NCI-H2227 (cell line): ENCODE measurements around the gene RBMS3.
"Not testable (repeated sequence)": the region's sequence is repeated elsewhere in the genome, so short reads cannot be mapped to it uniquely, and the experiment has no call there.

Experiments
- DNase-seq: peaks from one replicate; lab custom pipeline; 2025; ENCODE audit not compliant: unreplicated experiment; lab: John Stamatoyannopoulos, UW

Gene RBMS3

DNA sequence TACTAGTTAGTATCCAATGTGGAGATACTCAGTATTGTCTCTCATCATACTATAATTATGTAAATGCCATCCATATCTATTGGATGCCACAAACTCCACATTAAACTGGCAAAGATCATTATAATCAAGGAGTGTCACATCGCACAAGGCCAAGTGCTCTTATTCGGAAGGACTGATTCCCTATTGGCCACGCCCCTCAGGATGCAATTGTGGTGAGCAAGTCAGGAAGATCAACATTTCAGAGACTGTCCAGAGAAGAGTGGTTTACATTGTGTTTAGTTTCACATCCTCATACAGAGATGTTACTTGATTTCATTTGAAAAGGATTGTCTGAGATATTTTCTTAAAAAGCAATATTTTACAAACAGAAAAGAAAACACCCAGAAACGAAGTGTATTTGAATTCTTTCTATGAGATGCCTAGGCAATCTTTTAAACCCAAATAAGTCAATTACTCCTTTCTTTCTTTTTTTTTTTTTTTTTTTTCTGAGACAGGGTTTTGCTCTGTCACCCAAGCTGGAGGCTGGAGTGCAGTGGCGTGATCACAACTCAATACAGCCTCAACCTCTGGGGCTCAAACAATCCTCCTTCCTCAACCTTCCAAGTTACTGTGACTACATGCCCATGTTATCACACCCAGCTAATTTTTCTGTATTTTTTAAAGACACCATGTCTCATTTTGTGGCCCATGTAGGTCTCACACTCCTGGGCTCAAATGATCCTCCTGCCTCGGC is 369.1 kb downstream of the RBMS3 start:
- DNase-seq: no peak

DNA sequence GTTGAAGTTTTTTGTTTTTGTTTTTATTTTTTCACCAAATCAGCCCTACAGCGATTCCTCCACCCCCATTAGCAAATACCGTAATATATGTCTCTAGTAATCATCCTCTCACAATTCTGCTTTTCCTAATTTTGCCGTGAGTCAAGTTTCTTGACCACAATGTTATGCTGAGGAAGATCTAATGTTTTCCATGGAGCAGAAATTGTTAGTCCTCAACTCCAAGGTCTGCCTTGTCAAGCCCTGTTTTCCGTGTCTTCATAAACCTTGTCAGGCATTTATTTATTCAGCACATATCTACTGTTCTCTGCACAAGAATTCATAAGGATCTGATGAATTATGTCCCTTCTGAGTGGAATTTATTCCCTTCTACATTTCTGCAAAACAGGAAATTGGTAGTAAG is 372.8 kb downstream of the RBMS3 start:
- DNase-seq: no peak

DNA sequence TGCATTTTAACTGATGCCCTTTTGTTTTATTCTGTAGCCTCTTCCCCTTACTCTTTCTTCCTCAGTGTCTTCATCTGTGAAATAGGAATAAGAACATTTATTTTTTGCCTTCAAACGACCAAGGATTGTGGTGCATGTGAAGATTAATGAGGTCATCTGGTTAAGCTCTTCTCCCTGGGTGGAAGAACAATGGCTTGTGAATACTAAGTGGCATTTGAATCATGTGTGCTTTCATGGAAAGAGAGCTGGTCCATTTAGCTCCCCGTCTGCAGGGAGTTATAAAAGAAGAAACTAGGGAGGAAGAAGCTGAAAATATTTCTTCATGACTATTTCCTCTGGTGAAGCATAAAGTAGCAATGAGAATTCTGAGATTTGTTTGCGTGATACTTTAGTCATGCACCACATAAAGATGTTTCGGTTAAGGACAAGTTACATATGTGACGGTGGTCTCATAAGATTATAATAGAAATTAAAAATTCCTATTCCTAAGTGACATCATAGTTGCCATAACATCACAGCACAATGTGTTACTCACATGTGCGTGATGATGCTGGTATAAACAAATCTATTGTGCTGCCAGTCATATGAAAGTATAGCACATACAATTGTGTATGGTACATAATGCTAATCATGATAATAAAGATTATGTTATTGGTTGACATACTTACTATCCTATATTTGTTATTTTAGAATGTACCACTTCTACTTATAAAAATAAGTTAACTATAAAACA is 374.3 kb downstream of the RBMS3 start:
- DNase-seq: no peak

DNA sequence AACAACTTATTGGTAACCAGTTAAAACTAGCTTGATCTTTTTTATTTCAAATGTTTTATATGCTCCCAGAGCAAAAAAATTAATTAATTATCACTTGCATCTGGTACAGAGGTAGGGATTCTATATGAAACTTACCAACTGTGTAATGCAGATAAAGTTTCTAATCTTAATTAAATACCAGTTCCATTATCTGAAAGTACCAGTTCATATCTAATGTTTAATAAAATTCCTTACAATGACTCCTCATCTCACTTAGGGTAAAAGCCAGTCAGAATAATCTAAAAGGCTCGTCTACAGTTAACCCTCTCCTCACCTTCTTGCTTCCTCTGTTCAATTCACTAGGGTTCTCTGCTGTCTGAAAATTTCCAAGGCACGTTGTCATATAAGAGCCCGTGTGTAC is 384.8 kb downstream of the RBMS3 start:
- no peak for DNase-seq

DNA sequence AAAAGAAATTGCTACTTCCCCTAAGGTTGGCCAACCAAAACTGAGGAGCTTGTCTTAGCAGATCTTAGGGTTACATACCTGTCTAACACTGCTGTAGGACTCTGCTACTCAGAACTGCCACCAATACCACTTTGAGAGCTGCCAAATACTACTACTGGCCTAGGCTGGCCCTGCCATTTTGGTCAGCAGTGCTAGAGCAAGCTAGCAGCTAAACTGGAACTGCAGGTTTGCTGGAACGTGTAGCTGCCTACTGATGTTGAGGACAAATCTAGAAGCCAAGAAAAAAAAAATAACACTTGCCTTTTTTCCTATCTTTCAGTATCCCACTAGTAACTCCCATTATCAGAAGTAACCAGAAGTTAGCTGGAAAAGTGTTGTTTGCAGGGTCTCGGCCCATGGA is 387.4 kb downstream of the RBMS3 start:
- DNase-seq: no peak

DNA sequence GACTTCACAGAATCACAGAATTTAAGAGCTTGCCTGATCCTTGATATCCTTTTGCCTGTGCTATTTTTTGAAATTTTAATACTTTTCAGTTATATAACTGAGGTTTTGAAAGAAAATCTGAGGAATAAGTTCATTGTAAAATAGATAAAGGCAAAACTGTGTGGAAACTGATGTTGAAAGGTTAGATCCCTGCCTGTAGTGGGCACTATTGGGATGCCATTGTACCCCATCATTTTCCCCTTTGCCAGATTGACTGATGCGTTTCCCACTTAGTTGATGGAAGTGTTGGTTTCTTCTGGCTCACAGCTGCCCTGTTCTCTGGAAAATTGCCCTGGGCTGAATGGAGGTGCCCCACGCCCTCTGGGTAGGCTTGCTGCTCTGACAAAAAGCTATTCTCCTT is 387.9 kb downstream of the RBMS3 start:
- no peak for DNase-seq

DNA sequence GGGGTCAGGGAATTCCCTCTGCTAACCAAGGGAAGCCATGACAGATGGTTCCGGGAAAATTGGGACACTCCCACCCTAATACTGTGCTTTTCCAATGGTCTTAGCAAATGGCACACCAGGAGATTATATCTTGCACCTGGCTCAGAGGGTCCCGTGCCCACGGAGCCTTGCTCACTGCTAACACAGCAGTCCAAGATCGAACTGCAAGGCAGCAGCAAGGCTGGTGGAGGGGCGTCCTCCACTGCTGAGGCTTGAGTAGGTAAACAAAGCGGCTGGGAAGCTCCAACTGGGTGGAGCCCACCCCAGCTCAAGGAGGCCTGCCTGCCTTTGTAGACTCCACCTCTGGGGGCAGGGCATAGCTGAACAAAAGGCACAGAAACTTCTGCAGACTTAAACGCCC is 389.6 kb downstream of the RBMS3 start:
- DNase-seq: not testable (repeated sequence)

DNA sequence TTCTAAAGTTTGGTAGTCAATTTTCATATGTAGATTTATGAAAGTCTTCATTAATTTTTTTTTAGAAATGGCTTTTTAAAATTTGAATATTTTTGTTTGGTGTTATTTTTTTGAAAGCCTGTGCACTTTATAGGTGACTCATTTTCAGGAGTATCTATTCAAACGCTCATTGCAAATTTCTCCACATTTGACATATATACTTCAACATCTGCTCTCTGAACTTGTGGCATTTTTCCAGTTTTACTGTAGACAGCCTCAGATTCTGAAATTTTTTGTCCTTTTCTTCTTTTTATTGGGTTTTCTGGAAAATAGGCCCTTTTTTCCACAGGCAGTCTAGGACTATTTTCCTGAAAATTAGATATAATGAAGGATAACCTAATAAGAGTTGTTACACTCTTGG is 396.6 kb downstream of the RBMS3 start:
- no peak for DNase-seq

DNA sequence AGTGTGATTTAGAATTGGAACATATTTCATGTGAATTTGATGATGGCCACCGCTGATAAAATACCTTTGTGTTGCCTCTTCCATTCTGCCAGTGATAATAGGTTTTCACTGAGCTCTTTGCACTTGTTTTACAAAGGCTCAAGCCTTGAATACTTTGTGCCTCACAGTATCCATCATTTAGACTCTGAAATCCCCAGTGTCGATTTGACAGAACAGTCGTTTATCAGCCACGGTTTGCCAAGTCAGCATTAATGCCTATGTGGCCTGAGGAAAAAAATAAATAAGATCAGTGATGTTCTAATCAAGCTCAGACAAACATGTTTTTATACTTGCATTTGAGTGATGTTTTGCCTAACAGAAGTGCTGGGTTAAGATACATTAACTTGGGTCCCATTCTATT is 399.1 kb downstream of the RBMS3 start:
- peak; percentile 2 for DNase-seq

DNA sequence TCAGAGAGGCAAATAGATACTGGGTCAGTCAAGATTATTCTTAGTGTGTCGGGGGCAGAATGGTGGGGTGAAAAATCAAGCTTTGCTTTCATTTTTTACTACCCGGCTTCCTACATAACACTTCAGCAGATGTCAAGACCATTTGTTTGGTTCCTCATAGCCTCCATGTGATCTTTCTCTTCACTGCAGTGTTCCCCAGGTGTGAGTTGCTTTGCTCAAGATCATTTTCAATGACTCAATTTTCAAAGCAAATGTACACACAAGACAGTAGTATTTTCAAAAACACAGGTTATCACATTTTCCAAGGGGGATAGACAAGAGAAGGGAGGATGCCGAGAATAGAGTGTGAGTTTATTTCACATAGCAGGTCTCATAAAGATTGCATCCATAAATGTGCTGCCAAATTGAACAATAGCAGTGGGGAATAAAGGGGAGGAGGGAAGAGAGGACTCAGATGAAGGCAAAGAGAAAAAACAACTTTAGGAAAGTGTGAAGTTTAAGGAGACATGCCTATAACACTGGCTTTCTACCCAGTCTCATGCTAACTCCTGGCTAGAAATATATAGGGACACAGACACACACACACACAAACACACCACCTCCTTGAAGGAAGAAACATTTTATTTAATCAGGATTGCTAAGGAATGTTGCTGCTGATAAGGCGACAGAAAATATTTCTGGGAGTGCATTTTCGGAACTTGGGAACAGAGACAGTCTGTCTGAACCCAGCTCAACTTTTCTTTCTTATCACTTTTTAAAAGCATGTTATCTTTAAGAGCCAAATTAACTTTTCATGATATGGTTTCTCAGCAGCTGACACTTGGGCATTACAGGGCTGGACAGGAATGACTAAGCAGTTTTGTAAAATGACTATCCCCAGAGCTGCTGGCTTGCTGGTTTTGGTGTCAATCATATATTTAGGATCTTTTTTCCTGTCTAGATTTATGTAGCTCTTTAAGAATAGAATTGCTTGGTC is 402.4 kb downstream of the RBMS3 start:
- no peak for DNase-seq

DNA sequence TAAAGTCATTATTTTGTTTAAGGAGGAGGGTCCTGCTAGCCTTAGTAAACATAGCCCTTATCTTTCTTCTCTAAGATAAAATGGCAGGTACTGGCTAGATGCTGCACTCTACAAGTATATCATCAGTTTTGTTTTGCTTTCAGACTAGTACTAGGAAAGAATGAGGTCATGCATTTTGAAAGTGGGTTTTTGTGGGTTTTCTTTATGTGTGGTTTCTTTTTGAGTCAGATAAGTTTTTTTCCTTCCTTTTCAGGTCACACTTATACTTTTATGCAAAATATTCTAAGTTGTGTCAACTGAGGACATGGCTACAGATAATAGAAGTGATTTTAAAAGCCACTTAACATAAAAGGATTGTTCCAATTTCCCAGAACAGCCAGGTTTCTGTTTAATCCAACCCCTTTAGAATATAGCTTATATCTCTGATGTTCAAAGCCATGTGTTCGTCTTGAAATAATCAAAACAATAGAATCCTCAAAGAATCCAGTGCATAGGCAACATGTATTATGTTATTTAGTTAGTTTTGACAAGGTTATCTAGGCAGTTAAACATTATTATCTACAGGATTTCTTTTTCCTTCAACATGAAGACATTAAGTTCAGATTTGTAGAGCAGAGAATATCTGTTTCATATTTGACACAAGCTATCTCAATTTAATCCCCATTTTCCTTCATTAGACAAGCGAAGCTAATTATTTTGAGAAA is 406.2 kb downstream of the RBMS3 start:
- no peak for DNase-seq

DNA sequence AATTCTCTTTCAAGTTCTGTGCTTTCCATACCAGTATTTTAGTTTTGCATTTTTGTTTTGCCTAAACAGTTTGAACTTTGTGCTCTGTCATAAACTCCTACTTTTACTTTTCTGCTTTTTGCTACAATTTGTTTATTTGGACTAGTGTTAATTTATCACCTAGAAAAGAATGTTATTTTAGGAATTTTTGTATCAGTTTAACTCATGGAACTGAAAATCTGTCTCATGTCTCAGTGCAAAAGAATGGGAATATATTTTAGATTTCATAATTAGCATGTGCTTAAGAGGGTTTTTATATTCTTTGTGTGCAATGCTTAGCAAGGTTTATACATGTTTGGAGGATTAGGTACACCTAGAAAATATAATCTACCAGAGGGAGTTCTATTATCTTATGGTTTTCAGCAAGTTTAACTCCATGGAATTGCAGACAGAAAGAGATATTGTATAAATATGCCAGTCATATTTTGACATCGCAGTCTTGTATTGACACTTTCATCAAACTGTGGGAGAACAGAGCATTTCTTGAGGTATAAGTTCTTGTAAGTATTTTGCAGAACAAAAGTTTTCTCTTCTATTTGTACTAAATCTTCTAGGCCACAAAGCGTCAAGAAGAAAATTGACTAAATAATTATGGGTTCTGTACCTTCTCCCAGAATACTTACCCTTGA is 409.9 kb downstream of the RBMS3 start:
- peak; percentile 33 for DNase-seq

DNA sequence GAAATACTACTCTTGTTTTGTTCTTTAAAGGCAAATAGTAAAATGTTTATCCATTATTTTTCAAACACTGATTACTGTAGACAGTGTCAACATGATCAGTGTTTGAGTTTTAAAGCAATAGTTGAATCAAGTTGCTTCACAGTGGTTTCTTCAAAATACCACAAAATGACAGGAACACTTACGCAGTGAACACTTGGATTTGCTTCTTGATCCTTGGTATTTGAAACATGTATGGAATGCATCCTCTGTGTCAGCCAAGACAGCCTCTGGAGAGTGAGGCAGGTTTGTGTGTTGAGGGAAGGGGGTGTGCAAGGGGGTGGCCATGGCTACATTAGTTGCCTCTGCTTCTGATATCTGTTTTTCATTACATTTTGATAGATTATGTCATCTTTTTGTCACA is 413.0 kb downstream of the RBMS3 start:
- DNase-seq: no peak

DNA sequence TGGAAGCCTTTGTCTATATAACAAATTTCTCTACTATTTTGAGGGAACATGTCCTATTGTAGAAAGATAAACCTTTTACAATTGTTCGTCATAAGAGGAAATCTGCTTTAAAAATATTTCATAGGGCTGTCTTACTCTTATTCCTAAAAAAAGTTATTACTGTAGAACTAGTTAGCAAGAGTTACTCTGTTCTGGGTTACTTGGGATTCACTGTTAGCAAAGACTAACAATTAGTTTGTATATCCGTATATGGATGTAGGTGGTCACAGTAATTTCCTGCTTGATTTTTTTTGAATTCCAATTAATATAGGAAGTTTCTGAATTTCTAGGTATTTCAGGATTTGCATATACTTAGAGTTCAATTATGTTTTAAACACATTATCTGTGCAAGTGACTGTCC is 413.5 kb downstream of the RBMS3 start:
- no peak for DNase-seq

DNA sequence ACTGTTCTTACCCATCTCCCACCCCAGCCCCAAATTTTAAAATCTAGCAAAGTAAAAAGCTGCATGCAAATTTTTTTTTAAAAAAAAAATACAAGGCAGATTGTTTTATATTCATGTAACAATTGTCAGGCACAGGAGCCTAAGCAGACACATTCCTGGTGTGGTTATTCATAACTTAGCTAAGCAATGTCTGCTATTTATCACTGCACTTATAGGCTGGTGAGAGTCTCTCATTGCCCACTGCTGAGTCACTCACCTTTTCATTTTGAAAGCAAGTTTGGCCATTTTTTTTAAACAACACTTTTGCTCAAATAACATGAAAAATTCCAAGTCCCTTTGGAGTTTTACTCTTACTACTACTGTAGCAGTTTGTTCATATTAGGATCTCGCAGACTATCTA is 413.9 kb downstream of the RBMS3 start:
- DNase-seq: no peak

DNA sequence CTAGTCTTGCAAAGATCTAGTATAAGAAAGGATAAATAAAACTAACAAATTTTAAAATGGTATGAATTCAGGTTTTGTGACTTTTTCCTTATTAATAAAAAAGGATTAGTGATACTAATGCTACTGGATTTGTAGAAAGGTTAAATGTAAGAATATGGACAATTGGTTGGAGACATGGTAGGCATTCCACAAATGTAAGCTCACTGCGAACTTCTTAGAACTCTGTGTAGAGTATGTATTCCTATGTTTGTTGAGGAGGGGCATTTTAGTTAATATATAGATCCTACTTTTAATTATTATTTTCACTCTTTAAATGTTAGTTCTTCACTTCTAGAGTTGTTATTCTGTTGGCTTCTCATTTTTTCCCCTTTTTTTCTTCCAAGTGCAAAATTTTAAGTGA is 414.3 kb downstream of the RBMS3 start:
- DNase-seq: no peak

DNA sequence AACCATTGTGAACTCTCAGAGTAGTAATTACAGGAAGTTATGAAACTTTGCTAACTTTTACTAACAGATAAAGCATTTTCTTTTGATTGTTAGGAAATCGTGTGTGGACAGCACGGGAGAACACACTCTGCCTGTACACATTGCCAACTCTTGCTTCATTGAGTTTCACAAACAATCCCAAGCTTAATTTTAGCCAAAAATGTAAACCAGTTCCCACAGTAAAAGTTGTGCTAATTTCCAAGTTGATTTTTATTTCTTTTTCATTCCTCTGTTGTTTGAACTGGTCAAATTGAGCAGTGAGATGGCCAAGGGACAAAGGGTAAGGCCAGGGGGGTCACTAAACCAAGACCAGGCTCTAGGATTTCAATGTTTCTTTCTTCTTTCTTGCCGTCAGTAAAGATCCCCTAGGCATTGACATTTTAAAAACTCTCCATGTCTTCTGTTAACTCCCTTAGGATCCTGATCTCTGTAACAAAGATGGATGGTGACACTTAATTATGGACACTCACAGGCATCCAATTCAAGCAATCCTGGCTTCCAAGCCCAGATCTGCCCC is 414.9 kb downstream of the RBMS3 start:
- peak; percentile 4 for DNase-seq

DNA sequence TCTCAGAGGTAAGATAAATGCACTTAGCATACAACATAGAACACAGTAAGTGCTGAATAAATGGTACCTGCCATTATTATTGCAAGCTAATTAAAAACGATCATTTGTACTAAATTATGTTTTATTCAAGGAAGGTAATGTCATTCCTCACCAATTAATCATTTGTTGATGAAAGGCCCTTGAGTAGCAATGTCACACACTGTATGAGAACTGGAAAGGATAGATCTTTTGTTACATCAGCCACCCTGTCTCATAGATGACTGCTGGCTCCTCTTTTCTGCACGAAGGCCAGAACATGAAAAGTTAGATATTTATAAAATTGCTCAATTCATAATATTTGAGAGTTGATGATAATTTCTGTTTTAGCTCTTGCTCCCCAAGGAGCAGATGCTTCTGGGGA is 415.4 kb downstream of the RBMS3 start:
- DNase-seq: no peak

DNA sequence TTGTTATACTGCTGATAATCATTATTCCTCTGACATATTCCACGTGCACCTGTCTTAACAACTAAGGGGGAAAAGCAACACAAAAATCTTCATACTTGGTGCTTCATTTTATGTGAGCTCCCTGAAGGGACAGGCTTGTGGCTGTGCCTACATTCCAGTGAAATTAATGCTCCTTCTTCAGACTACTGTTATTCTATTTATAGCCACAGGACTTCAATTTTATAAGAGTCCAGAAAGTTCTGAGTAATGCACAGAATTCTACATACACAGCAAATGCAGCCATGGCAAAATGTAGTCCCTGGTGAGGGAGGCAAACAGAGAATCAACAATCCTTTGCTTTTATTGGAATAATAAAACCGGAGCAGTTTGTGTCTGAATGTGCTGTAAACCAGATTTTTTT is 417.1 kb downstream of the RBMS3 start:
- DNase-seq: no peak

DNA sequence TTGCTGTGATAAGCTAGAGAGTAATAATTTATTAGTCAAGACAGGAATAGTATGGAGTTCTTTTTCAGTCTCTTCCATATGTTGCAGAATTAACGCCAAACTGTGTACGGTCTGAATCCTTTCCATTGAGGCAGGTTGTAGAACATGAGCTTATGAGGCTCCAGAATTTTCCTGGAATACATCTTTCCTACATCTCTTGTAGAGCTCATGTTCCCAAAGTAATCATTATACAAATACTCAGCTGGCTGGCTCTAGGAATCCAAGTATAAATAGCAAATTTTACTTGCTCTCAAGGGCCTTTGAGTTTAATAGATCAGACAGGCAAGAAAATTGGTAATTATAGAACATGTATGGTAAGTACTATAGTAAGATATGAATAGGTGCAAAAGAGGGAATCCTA is 419.4 kb downstream of the RBMS3 start:
- DNase-seq: no peak
